ENCODE data around the gene IL12RB1. TPM values are rescaled to one million over a fixed set of nuclear protein-coding genes. Genes with fewer than 3 reads are reported as not detected.

The IL12RB1 gene
- total RNA-seq, 3 donors from 2014 or later = 1.8 to 4.0 (median 2.2) TPM

- Histone ChIP-seq H3K4me3 (no peak overlapping the region), H3K9me3 (no peaks in the 10 kb centered on the region), H3K4me1 (ENCODE audit: low read depth) (peaks cover 25% of the 10 kb centered on the region), H3K36me3 (ENCODE audit: low read depth) (no peaks in the 10 kb centered on the region)
- intact Hi-C loops (cut with DNase I, micrococcal nuclease) = no loop called here
- TF ChIP-seq CTCF (IDR thresholded peaks at IDR 0.05) = no peak
- peak; percentile 60 for ATAC-seq
- DNase-seq = peak; percentile 83 to 86 (median 86)
Observed at GRCh38 chr19:18049385-18049784, 37.3 kb downstream of the IL12RB1 start.

- Histone ChIP-seq H3K9me3 (no peaks in the 10 kb centered on the region), H3K4me3 (no peak overlapping the region), H3K36me3 (ENCODE audit: low read depth) (no peaks in the 10 kb centered on the region), H3K4me1 (ENCODE audit: low read depth) (peaks cover 22% of the 10 kb centered on the region)
- intact Hi-C loops (cut with DNase I, micrococcal nuclease) = no loop called here
- DNase-seq (no peak), ATAC-seq (peak; percentile 24)
- TF ChIP-seq CTCF (IDR thresholded peaks at IDR 0.05) = no peak
Observed at GRCh38 chr19:18046059-18046718, 40.5 kb downstream of the IL12RB1 start.

- ATAC-seq (peak; percentile 4), DNase-seq (no peak)
- Histone ChIP-seq H3K36me3 (ENCODE audit: low read depth) (no peaks in the 10 kb centered on the region), H3K4me3 (no peak overlapping the region), H3K9me3 (no peaks in the 10 kb centered on the region), H3K4me1 (ENCODE audit: low read depth) (peaks cover 22% of the 10 kb centered on the region)
- intact Hi-C loops (cut with DNase I, micrococcal nuclease) = no loop called here
- no peak for TF ChIP-seq CTCF (IDR thresholded peaks at IDR 0.05)
Observed at GRCh38 chr19:18045307-18046050, 41.3 kb downstream of the IL12RB1 start.

- ATAC-seq (peak; percentile 92), DNase-seq (peak; percentile 83 to 92 (median 84))
- TF ChIP-seq CTCF (IDR thresholded peaks at IDR 0.05) = no peak
- H3K4me3 ChIP-seq = no peak overlapping the region
- H3K36me3 ChIP-seq (ENCODE audit: low read depth) = no peaks in the 10 kb centered on the region
- no peaks in the 10 kb centered on the region for H3K9me3 ChIP-seq
- intact Hi-C loops (cut with DNase I, micrococcal nuclease) = no loop called here
- H3K4me1 ChIP-seq (ENCODE audit: low read depth) = peaks cover 22% of the 10 kb centered on the region
Observed at GRCh38 chr19:18044825-18045304, 41.9 kb downstream of the IL12RB1 start.

GRCh38 chr19:18043676-18044075, 43.1 kb downstream of the IL12RB1 start:
- H3K4me3 ChIP-seq = no peak overlapping the region
- no peak for DNase-seq
- intact Hi-C loops (cut with DNase I, micrococcal nuclease) = no loop called here
- peaks cover 13% of the 10 kb centered on the region for H3K4me1 ChIP-seq (ENCODE audit: low read depth)
- TF ChIP-seq CTCF (IDR thresholded peaks at IDR 0.05) = no peak
- no peaks in the 10 kb centered on the region for H3K9me3 ChIP-seq
- no peak for ATAC-seq
- no peaks in the 10 kb centered on the region for H3K36me3 ChIP-seq (ENCODE audit: low read depth)

Data from mucosa of descending colon (tissue), 3 donors.